Measurements from ENCODE around the gene SIGMAR1.
A peak's percentile ranks its signal among the peaks of the same experiment; 100 is the strongest.

The SIGMAR1 gene

DNA sequence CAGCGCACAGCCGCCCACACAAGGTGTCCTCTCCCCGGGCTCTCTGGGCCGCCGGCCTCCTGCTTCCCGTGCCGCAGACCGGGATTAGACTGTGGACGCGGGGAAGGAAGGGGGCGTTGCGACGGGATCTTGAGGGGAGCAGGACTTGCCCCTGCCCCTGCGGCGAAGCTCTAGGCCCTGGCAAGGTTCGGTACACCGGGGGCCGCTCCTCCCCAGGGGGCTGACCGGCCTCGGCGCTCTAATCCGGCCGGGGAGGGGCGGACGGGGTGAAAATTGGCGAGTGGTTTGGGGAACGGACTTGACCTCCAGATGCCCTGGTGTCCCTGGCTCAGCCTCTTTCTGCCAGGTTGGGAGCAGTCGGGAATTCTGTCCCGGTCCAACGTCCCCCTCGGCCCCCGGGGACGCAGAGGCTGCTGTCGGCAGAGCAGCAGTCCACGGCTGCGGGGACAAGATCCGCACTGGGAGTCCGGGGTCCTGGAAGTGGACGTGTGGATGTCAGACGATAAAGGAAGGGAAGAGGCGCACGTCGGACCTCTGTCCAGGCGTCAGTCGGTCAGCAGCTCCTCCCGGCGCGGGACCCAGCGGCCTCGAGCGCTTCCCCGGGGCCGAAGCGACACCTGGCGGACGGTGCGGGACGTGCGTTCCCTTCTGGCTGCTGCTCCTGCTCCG is 46.2 kb downstream of the SIGMAR1 start:
- no peak overlapping the region for H3K4me3 ChIP-seq (ENCODE audit: low read depth, low read length)
- TF ChIP-seq, protein P1, sequence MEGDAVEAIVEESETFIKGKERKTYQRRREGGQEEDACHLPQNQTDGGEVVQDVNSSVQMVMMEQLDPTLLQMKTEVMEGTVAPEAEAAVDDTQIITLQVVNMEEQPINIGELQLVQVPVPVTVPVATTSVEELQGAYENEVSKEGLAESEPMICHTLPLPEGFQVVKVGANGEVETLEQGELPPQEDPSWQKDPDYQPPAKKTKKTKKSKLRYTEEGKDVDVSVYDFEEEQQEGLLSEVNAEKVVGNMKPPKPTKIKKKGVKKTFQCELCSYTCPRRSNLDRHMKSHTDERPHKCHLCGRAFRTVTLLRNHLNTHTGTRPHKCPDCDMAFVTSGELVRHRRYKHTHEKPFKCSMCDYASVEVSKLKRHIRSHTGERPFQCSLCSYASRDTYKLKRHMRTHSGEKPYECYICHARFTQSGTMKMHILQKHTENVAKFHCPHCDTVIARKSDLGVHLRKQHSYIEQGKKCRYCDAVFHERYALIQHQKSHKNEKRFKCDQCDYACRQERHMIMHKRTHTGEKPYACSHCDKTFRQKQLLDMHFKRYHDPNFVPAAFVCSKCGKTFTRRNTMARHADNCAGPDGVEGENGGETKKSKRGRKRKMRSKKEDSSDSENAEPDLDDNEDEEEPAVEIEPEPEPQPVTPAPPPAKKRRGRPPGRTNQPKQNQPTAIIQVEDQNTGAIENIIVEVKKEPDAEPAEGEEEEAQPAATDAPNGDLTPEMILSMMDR (IDR thresholded peaks at IDR 0.05; ENCODE audit: borderline replicate concordance, insufficient read depth, low read depth, low read length): peak; percentile 97

DNA sequence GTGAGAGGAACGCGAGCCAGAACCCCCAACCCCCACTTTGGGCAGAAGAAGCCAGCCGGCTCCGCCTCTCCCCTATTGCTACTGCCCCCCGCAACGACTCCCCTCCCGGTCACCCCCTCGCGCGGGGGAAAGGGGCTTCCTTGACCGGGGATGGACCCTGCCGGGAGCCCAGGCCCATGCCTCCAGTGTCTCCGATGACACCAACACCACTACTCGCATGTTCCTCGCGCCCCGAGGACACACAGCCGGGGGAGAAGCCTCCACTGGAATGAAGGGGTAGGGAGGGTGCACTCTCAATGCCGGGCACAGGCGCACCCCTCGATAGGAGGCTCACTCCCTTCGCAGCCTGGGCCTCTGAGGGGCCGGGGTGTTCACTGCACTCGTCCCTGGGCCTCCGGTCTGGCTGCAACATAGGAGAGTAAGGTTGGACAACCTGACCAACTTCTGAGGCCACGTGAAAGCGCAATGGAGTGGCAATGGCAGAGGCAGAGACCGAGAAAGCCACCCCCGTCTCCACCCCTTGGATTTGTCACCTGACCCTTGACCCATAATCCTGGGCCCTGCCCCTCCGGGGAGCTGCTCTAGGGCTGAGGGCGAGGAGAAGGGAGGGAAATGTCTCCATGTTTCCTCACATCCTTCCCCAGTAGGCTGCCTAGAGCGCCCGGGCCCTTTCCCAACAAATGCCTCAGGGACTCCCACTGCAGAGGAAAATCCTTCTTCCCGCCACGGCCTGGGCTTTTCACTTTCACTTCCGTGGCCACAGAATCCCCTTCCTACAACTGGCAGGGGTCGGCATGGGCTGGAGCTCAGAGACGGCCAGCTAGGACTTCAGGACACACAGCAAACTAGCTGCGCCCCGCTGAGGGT is 47.0 kb downstream of the SIGMAR1 start:
- TF ChIP-seq, protein P1 (IDR thresholded peaks at IDR 0.05; ENCODE audit: borderline replicate concordance, insufficient read depth, low read depth, low read length): no peak
- H3K4me3 ChIP-seq (ENCODE audit: low read depth, low read length): no peak overlapping the region

DNA sequence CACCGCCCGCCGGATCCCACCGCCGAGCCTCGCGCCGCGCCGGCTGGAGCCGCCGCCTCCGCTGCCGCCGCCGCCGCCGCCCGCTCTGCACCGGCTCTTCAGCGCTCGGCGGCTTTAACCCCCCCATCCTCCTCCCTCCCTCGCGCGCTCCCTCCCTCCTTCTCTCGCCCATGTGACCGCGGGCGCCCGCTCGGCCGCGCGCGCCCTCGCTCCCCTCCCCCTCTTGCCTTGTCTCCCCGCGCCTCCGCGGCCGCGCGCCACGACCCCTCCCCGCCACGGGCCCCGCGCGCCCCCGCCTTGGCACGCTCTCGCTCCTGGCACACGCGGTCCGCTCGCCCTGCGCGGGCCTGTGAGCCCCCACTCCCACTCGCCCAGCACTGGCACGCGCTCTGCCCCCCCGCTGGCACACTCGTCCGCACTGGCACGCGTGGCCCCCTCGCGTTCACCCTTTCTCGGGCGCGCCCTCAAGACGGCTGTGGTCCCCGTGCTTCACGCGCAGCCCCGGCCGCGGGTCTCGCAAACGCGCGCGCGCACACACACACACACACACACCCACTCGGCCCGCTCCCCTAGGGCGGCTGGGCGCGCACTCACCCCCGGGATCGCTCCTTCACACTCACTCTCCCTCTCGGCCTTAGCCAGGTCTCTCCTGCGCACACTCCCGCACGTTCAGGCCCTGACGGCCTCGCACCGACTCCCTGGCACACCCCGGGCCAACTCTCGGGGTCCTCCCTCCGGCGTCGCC is 47.8 kb downstream of the SIGMAR1 start, which contains the start of gene CNTFR:
Gene CNTFR (minus strand): TSS at position 89 of the 745 bp plus-strand sequence. CDS start 20,743 bp downstream, outside the sequence.
- no peak within 1 kb of the TSS for H3K4me3 ChIP-seq (ENCODE audit: low read depth, low read length)
- TF ChIP-seq, protein P1 (IDR thresholded peaks at IDR 0.05; ENCODE audit: borderline replicate concordance, insufficient read depth, low read depth, low read length): no peak

DNA sequence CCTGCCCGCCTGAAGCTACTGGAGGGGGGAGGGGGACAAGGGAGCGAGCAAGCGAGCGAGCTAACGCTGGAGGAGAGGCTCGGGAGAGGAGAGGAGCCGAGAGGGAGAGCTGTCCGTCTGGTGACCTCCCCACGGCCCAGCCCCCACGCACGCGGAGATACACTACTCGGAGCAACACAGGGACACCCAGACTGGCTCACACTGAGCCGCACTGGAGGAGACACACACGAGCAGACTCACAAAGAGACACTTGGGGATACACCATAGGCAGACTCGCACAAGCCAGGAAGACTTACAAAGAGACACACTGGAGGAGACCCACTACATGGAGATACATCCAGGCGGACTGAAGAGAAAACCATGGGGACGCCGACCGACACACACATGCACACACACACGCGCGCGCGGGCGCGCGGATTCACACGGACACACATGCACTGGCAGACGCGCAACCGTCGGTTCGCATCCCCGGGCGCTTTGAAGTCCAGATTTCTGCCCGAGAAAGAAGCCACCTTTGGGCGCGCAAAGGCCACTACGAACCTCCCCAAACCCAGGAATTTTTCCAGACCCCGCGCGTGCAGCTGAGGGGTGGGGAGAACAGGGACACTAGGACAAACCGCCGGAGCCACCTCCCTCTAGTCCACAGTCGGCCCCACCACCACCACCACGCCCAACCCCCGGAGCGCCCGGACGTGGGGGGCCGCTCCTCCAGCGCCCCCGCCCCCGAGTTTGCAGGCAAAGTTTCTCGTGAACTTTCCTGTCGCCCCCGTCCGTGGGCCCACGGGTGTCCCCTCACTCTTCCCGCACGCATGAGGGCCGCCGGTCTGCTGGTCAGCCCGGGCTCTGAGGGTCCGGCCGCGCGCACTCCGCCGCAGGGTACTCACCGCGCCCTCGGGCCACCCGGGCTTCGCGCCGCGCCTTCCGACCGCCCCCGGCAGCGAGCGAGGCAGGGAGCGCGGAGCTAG is 48.6 kb downstream of the SIGMAR1 start:
- no peak overlapping the region for H3K4me3 ChIP-seq (ENCODE audit: low read depth, low read length)
- TF ChIP-seq, protein P1 (IDR thresholded peaks at IDR 0.05; ENCODE audit: borderline replicate concordance, insufficient read depth, low read depth, low read length): no peak

DNA sequence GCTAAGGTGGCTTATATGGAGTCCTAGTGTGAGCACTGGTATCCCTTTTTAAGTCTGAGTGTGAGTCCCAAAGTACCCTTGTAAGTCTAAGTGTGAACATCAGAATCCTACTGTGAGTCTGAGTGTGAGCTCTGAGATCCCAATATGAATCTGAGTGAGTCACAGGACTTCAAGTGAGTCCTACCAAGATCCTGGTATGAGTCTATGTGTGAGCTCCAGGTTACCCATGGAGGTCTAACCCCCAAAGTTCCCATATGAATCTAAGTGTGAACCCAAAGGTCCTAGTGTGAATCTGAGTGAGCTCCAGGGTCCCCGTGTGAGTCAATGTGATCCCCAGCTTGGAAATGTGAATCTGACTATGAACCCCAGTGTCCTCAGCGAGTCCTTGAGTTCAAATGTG is 50.3 kb downstream of the SIGMAR1 start:
- TF ChIP-seq, protein P1 (IDR thresholded peaks at IDR 0.05; ENCODE audit: borderline replicate concordance, insufficient read depth, low read depth, low read length): no peak
- H3K4me3 ChIP-seq (ENCODE audit: low read depth, low read length): no peak overlapping the region

Data from GM12875 (cell line).